ENCODE data around the gene TAS2R14.

GRCh38 chr12:10910380-10910779 is 28.7 kb downstream of the TAS2R14 start:
- TF ChIP-seq EZH2phosphoT487 (IDR thresholded peaks at IDR 0.05; ENCODE audit: low read depth, severe bottlenecking, unreplicated experiment) (no peak), EZH2 (IDR thresholded peaks at IDR 0.05; ENCODE audit: borderline replicate concordance) (no peak)

Measured in hepatocyte (in vitro differentiated cells).